ENCODE results near the gene HMGXB3.

The HMGXB3 gene

GRCh38 chr5:150075233-150075632 is 74.7 kb downstream of the HMGXB3 start:
- TF ChIP-seq SIN3A (IDR thresholded peaks at IDR 0.05; ENCODE audit: borderline replicate concordance, insufficient read depth, low read length) (no peak), FOXP2 (optimal IDR thresholded peaks at IDR 0.05; ENCODE audit: borderline replicate concordance, extremely low read depth, extremely low read length, insufficient read depth) (no peak), POLR2AphosphoS5 (IDR thresholded peaks at IDR 0.05; ENCODE audit: low read depth, low read length) (no peak), TAF1 (IDR thresholded peaks at IDR 0.05; ENCODE audit: borderline replicate concordance, insufficient read depth, low read length) (no peak)
- TF ChIP-seq, protein P1, sequence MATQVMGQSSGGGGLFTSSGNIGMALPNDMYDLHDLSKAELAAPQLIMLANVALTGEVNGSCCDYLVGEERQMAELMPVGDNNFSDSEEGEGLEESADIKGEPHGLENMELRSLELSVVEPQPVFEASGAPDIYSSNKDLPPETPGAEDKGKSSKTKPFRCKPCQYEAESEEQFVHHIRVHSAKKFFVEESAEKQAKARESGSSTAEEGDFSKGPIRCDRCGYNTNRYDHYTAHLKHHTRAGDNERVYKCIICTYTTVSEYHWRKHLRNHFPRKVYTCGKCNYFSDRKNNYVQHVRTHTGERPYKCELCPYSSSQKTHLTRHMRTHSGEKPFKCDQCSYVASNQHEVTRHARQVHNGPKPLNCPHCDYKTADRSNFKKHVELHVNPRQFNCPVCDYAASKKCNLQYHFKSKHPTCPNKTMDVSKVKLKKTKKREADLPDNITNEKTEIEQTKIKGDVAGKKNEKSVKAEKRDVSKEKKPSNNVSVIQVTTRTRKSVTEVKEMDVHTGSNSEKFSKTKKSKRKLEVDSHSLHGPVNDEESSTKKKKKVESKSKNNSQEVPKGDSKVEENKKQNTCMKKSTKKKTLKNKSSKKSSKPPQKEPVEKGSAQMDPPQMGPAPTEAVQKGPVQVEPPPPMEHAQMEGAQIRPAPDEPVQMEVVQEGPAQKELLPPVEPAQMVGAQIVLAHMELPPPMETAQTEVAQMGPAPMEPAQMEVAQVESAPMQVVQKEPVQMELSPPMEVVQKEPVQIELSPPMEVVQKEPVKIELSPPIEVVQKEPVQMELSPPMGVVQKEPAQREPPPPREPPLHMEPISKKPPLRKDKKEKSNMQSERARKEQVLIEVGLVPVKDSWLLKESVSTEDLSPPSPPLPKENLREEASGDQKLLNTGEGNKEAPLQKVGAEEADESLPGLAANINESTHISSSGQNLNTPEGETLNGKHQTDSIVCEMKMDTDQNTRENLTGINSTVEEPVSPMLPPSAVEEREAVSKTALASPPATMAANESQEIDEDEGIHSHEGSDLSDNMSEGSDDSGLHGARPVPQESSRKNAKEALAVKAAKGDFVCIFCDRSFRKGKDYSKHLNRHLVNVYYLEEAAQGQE (IDR thresholded peaks at IDR 0.05; ENCODE audit: insufficient read depth in 1 of 2, low read depth in 2 of 2, low read length in 2 of 2): no peak

DNA sequence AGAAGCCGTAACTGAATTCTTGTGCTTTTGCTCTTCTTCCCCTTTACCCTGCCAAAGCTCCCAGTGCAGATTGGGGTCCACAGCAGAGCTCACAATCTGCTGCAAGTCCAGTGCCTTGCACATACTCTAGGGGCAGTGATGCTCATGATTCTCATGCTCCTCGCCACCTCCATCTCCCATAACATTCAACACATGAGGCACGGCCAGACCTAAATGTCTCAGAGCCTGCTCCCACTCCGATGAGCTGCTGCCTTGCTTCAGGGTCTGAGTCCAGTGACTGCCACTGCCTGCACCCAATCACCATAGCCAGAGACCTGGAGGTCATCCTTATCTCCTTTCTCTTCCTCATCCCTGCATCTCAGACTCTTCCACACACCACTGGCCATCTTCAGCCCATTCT is 75.3 kb downstream of the HMGXB3 start:
- no peak for TF ChIP-seq FOXP2 (optimal IDR thresholded peaks at IDR 0.05; ENCODE audit: borderline replicate concordance, extremely low read depth, extremely low read length, insufficient read depth)
- no peak for TF ChIP-seq TAF1 (IDR thresholded peaks at IDR 0.05; ENCODE audit: borderline replicate concordance, insufficient read depth, low read length)
- no peak for TF ChIP-seq SIN3A (IDR thresholded peaks at IDR 0.05; ENCODE audit: borderline replicate concordance, insufficient read depth, low read length)
- TF ChIP-seq POLR2AphosphoS5 (IDR thresholded peaks at IDR 0.05; ENCODE audit: low read depth, low read length): no peak
- TF ChIP-seq, protein P1 (IDR thresholded peaks at IDR 0.05; ENCODE audit: insufficient read depth in 1 of 2, low read depth in 2 of 2, low read length in 2 of 2): no peak

- TF ChIP-seq TAF1 (IDR thresholded peaks at IDR 0.05; ENCODE audit: borderline replicate concordance, insufficient read depth, low read length) (no peak), SIN3A (IDR thresholded peaks at IDR 0.05; ENCODE audit: borderline replicate concordance, insufficient read depth, low read length) (no peak), FOXP2 (optimal IDR thresholded peaks at IDR 0.05; ENCODE audit: borderline replicate concordance, extremely low read depth, extremely low read length, insufficient read depth) (no peak), POLR2AphosphoS5 (IDR thresholded peaks at IDR 0.05; ENCODE audit: low read depth, low read length) (no peak)
- TF ChIP-seq, protein P1 (IDR thresholded peaks at IDR 0.05; ENCODE audit: insufficient read depth in 1 of 2, low read depth in 2 of 2, low read length in 2 of 2): no peak
Measured at GRCh38 chr5:150077060-150077459, 76.5 kb downstream of the HMGXB3 start.

GRCh38 chr5:150077996-150078801 is 77.7 kb downstream of the HMGXB3 start:
- TF ChIP-seq, protein P1 (IDR thresholded peaks at IDR 0.05; ENCODE audit: insufficient read depth in 1 of 2, low read depth in 2 of 2, low read length in 2 of 2): no peak
- TF ChIP-seq TAF1 (IDR thresholded peaks at IDR 0.05; ENCODE audit: borderline replicate concordance, insufficient read depth, low read length): no peak
- TF ChIP-seq FOXP2 (optimal IDR thresholded peaks at IDR 0.05; ENCODE audit: borderline replicate concordance, extremely low read depth, extremely low read length, insufficient read depth): no peak
- TF ChIP-seq POLR2AphosphoS5 (IDR thresholded peaks at IDR 0.05; ENCODE audit: low read depth, low read length): no peak
- no peak for TF ChIP-seq SIN3A (IDR thresholded peaks at IDR 0.05; ENCODE audit: borderline replicate concordance, insufficient read depth, low read length)

All from PFSK-1 (cell line).